ENCODE data around the gene ACAD11. TPM values are rescaled to one million over a fixed set of nuclear protein-coding genes. Genes with fewer than 3 reads are reported as not detected.

Gene ACAD11
- total RNA-seq, 1 experiment from 2014 or later: 15.6 TPM

- no peak for TF ChIP-seq CTCF (conservative IDR thresholded peaks at IDR 0.05)
- Mint-ChIP-seq H3K4me3 (no peak overlapping the region), H3K4me1 (no peaks in the 10 kb centered on the region), H3K27me3 (ENCODE audit: low read depth) (no peaks in the 10 kb centered on the region), H3K27ac (no peak overlapping the region), H3K9me3 (peaks cover 0 to 4% of the 10 kb centered on the region in 2 experiments; a peak in 3 of 5 replicates), H3K36me3 (ENCODE audit: insufficient read depth in 1 of 3, low read depth in 3 of 3) (peaks cover 6 to 13% (median 11%) of the 10 kb centered on the region in 3 experiments; a peak in 6 of 7 replicates)
- no peaks in the 10 kb centered on the region for H3K4me1 ChIP-seq (ENCODE audit: insufficient read depth, low read length)
- no CpG with 5 or more reads among the region's 1 CpG for WGBS (ENCODE audit: extremely low coverage, insufficient read length, low lambda C conversion rate)
- no peak overlapping the region for H3T11ph ChIP-seq (ENCODE audit: low read length)
- no peak overlapping the region for H3K4me2 ChIP-seq (ENCODE audit: insufficient read depth, insufficient read length, low read length)
- no peaks in the 10 kb centered on the region for H3K23me2 ChIP-seq (ENCODE audit: insufficient read length, low read depth, low read length, poor library complexity, severe bottlenecking)
- H2AFZ ChIP-seq (ENCODE audit: low read length): no peak overlapping the region
- H4K20me1 ChIP-seq (ENCODE audit: control insufficient read depth, insufficient read depth, insufficient read length): no peaks in the 10 kb centered on the region
- H2BK20ac ChIP-seq (ENCODE audit: low read depth, low read length, poor library complexity, severe bottlenecking): no peak overlapping the region
- H3K14ac ChIP-seq (ENCODE audit: insufficient read depth, low read length): no peak overlapping the region
- H3K79me2 ChIP-seq (ENCODE audit: insufficient read depth, low read length): no peaks in the 10 kb centered on the region
- H2BK120ac ChIP-seq (ENCODE audit: low read depth, low read length, poor library complexity, severe bottlenecking): no peak overlapping the region
- H2BK15ac ChIP-seq (ENCODE audit: low read depth, low read length): no peak overlapping the region
- no peak overlapping the region for H3K27ac ChIP-seq (ENCODE audit: insufficient read length, low read depth, low read length)
- DNase-seq: no peak
- no peak overlapping the region for H3K18ac ChIP-seq (ENCODE audit: insufficient read length, low read depth, low read length)
- no peaks in the 10 kb centered on the region for H3K27me3 ChIP-seq (ENCODE audit: insufficient read depth, low read length)
- H2BK12ac ChIP-seq (ENCODE audit: insufficient read length, low read depth, low read length): no peak overlapping the region
- no peaks in the 10 kb centered on the region for H3K79me1 ChIP-seq (ENCODE audit: insufficient read depth, low read depth, low read length, poor library complexity, severe bottlenecking)
- H2AK5ac ChIP-seq (ENCODE audit: insufficient read length, low read length): no peak overlapping the region
- no peak overlapping the region for H3K56ac ChIP-seq (ENCODE audit: insufficient read length, low read depth, low read length)
- H4K91ac ChIP-seq (ENCODE audit: insufficient read length, low read depth, low read length): no peak overlapping the region
- no peak overlapping the region for H3K4ac ChIP-seq (ENCODE audit: low read depth, low read length)
- no peak overlapping the region for H3K9ac ChIP-seq (ENCODE audit: extremely low read depth, insufficient read length, low read length)
- H3K9me3 ChIP-seq (ENCODE audit: control insufficient read depth, low read depth, low read length): no peaks in the 10 kb centered on the region
- H3K23ac ChIP-seq (ENCODE audit: insufficient read length, low read depth, low read length): no peak overlapping the region
- H4K8ac ChIP-seq (replicated peaks; ENCODE audit: insufficient read length, low read depth, low read length): no peak overlapping the region
- no peak overlapping the region for H4K5ac ChIP-seq (ENCODE audit: insufficient read length, low read depth, low read length)
- no peak overlapping the region for H2BK5ac ChIP-seq (ENCODE audit: insufficient read length, low read length)
Observed at GRCh38 chr3:132569580-132569979, 90.0 kb downstream of the ACAD11 start.
